GM18870 (cell line): ENCODE measurements around the gene ERFE.

Experiments used
- ATAC-seq: cut with Tn5 transposase; IDR thresholded peaks from one replicate; pipeline ENCODE4 v1.9.1; 2021; ENCODE audit warnings: moderate library complexity; ENCODE audit not compliant: unreplicated experiment

Gene ERFE

DNA sequence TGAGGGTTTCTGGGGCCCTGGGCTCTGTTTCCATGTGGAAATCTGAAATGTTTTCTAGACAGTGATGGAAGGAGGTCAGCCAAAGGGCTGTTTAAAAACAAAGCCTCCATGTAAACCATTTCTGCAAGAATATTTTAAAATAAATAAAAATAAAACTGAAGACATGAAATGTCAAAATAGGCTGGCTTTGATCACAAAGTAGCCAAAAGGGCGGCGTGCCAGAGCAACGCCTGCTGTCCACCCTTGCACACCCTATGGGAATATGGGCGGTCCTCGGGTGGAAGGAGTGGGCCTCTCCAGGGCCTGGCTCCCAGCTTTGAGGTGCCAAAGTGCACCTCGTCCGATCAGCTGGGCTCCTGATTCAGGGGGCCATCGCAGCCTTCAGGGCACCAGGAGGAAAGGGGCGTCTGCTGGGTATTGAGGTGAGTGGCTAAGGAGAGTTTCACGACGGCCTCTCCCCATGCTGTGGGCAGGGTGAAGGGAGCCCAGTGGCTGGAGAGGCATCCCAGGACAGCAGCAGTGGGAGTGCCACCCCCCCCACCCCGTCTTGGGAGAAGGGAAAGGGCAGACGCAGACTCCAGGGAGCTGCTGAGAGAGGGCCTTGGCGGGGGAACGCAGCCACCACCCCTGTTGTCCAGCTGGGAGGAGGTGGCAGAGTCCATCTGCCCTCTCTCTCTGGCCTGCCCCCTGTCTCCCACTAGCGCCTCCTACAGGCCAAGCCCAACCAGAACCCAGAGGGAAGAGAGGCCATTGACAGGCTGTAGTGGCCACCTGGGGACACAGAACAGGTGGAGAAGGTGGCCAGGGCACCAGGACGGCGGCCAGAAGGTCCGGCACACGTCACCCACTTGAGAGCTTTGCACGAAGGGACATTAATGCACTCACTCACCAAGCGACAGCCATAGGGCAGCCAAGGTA lies 5.7 kb upstream of the ERFE start:
- ATAC-seq: no peak

DNA sequence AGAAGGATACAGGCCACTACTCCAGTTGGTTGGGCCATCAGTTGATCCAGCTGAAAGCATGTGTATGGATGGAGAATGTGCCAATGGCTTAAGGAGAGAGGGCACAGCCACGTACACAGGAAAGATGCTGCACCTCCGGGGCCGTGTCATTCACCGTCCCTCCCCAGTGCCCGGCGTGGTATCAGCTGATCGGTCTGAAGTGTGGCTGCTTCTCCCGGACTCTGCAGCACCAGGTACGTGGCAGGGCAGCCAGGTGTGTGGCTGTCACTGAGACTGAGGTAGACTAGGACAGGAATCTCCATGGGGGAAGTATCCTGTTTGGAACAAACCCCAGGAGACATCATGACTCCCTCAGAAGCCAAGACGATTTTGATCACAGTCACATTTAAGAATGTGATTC lies 4.2 kb upstream of the ERFE start:
- no peak for ATAC-seq

DNA sequence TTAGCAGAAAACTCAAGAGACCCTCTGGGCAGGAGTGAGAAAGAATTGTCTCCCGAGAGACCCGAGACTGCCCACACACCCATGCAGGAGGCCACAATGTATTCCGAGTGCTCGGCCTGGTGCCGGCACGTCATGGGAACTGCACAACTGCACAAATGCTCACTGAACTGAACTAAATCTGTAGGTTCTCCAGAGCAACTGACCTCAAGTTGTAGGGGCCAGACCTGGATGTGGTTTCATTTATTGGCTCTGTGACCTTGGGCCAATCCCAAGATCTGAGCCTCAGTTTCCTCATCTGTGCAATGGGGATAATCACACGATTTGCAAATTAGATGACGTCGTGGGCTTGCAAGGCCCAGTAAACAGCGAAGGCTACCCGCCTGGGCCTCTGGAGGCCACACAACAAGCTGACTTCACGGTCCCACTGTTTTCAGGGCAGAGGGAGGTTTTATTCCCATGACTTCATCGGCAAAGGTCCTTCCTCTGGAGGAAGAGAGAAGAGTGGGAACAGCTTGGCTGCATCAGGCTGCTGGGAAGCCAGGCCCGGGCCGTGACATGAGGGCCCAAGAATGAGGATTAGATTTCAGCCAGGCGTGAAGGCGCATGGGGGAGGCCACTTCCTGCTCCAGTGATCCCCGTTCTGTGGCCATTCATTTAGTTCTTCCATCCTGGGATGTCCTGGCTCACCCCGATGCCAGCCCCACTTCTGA lies 3.6 kb upstream of the ERFE start:
- ATAC-seq: no peak

DNA sequence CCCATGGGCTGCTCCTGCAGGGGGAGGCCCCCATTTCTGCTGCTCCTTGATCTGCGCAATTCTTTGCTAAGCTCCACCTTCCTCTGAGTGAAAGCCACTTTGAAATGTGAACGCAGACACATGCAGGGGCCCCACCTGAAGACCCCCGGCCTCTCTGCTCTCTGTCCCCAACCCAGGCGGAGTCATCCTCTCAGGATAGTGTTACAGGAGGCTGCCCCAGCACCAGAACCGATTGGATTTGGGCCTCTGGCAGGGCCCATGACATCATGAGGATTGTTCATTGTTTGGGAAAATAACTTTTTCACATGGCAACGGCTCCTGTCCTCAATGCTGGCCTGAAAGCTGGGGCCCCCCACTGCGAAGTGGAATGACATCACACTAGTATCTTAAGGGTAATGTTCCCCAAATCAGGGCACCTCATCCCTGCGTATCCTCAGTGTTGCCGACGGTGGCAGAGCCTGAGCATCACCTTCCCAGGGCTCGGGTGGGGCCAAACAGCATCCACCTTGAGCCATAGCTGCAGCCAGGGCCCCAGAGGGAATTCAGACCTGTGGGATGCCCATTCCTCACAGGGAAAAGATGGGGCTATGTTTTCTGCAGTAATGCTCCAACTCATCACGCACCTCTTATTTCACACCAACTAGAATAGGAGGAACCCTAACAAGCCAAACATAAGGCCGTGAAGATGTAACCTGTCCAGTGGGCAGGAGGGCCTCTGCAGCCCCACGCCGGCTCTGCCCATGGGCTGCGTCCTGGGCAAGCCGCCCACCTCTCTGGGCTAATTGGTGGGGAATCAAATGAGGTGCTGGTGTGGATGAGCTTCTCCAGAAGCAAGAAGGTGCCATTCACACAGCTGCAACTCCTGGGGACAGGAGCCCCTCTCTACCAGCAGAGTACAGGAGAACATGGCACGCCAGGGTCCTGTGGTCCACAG lies 2.7 kb upstream of the ERFE start:
- ATAC-seq: no peak

DNA sequence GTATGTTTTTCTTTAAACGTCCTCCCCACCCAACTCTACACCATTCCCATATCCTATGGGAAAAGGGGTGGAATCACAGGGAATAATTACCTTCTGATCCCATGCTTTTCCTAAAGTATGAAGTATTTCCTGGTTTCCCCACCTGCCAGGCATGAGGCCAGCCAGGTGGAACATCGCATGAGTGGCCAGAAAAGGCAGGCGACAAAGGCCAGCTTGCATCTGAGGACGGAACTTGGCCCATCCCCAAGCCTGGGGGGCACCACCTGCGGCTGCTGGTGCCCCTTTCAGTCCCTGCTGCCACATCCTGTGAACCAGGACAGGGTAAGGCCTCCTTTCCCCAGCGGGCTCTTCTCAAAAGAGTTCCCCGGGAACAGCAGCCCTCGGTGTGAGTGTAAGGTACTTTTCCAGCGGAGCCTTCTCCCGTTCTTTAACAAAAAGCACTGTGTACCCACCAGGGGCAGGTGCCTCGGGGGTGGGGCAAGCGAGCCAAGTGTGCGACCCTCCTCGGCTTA lies 1.2 kb upstream of the ERFE start:
- ATAC-seq: no peak

DNA sequence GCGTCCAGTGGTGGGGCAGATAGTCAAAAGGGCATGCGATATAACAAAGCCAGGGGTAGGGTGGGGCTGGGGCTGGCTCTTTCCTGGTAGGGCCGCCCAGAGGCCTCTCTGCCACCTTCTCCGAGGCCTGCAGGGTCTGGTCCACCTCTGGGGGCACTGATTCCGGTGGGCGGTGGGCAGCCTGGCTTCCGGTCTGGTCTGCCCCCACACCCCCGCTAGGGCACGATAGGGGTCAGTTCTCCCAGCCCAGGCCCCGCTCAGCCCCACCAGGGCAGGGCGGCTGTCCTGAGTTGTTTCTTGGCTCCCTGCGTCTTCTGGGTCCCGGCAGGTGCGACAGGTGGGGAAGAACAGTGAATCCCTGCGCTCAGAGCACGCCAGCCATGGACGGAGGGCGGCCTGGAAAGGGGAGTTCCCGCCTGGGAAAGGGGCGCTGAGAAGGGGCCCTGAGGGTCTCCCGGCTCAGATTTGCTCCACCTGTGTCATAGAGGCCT lies 707 bp upstream of the ERFE start:
- no peak for ATAC-seq

DNA sequence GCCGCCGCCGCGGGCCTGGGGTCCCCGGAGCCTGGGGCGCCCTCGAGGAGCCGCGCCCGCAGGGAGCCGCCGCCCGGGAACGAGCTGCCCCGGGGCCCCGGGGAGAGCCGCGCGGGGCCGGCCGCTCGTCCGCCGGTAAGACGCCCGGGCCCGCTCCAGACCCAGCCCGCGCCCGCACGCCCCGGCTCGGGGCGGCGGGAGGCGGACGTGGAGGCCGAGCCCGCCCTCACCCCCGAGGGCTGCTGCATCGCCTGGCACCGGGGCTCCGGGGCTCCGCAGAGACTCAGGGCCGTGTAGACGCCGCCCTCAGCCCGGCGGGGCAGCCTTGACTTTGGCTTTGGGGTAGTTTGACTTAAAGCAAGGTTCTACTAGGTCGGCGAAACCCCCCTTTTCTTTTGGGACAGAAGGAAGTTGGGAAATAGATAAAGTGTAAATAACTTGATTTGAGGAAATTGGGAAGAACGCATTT lies 335 bp downstream of the ERFE start:
- no peak for ATAC-seq

DNA sequence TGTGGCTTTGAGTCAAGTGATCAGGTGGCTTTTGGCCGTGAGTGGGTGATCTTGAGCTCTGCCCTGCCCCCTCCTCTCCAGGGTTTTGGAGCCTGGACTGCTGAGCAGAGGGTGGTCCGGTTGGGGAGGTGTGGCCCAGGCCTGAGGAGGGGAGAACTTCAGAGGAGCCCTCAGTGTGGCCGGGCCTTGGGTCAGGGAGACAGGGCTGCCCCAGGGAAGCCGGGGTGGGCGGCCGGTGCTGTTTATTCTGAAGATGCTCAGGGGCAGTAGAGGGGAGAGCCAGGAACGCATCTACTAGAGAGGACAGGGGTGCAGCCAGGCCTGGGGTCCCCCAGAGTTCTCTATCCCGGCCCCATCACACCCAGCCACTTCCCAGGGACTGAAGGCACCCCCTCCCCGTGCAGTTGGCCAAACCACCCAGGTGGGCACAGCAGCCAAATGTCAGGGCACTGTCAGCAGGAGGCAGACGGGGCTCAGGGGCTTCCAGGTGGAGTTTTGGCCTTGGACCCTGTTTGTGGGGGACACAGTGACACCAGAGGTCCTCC lies 963 bp downstream of the ERFE start:
- ATAC-seq: no peak

DNA sequence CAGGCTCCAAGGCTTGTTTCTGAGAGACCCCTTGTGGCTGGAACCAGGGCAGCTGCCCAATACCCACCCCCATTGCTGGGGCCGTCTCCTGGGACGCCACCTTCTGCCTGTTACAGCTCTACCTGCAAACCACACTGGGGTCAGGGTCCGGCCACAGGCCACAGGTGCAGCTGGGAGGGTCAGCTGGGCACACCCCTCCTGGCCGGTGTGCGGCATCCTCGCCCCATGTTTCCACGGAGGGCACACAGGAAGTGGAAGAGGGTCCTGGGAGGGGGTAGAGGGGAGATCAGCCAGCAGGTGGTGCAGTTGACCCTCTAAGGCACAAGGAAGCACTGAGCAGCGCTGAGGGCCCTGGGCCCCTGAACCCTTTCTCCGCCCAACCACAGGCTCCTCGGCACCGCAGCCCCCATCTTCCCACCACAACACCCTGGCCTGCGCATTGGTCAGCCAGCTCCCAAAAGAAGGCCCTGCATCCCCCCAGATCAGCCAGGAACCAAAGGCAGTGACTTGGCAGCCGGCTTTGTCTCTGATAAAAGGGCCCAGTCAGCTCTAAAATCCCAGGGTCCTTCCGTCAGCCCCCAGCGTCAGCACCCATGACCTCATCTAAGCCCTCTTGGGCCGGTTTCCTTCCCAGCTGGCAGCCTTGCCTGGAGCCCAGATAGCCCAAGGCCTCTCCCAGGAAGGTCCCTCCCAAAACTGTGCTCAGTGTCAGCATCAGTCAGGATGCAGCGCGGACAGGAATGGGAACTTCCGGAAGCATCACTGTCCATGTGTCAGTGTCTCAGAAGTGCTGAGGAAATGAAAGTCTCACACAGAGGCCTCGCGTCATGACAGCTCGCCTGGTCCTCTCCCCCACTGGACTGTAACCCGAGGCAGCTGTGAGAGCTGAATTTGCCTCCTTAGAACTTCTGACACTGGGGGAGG lies 1.7 kb downstream of the ERFE start:
- ATAC-seq: no peak

DNA sequence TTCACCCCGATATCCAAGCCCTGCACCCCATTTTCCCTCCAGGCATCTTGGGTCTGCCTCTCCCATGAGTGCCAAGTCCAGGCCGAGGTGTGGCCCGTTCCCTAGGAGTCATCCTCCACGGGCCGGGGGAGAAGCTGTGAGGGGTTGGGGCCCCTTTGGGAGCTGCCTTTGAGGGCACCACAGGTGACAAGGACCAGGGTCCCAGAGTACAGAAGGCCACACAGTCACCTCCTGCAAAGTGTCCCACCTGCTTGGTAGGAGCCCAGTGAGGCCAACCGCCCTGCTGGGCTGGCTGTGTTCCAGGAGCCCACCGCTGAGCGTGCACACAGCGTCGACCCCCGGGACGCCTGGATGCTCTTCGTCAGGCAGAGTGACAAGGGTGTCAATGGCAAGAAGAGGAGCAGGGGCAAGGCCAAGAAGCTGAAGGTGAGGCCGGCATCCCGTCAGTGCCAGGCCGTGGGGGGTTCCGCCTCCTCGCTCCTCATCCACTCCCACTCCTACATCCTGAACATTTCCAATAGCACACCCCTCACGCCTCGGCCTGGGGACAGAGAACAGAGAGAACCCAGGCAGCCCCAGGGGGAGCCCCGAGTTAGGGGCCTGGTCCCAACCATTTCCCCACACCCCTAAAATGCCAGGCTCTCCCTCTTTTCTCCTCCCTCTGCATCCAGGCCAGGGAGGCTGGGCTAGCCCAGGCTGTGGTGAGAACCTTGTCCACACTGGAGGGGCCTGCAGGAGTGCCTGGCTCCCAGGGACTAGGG lies 2.7 kb downstream of the ERFE start:
- ATAC-seq: no peak

DNA sequence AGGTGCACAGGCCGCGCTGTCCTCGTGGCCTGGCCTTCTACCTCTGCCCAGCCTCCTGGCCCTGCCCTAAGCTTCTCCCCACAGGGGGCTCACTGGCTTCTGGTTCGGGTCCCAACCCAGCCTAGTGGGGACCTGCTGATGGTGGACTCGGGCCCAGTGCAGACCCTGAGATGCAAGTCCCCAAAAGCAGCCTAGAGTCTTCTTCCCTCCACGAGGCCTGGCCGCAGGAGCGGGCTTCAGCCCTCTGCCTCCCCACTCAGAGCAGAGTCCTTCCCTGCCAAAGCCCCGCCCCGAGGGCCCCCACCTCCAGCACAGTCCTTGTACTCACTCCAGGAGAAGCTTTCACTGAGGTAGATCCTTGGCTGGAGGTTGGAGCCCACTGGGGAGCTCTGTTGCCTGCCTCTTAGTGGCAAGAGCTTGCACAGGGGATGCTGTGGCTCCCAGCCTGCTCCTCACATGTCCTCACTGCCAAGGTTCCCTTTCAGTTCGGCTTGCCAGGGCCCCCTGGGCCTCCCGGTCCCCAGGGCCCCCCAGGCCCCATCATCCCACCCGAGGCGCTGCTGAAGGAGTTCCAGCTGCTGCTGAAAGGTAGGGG lies 3.6 kb downstream of the ERFE start:
- ATAC-seq: no peak

DNA sequence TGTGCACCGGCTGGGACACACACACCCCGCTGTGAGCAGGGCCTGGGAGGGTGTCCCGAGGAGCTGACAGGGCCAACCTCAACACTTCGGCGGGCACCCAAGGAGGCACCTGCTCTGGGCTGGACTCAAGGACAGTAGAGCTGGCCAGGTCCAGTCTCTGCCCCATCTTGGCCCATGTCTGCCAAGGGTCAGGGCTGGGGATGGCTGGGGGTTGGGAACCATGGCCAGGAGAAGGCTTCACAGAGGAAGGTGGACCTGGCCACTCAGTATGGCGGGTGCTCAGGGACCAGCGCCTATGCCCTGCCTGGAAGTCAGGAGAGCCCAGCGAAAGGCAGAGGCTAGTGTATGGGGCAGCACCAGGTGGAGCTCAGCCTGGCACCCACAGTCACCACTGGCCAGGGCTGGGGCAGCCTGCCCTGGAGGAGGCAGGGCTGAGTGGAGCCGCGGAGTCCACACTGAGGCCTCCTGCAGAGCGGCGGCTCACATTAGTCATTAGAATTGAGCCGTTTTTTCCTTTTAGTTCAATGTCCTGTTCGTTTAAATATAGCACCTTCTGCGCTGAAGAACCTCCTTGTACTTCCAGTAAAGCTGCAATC lies 4.2 kb downstream of the ERFE start:
- no peak for ATAC-seq

DNA sequence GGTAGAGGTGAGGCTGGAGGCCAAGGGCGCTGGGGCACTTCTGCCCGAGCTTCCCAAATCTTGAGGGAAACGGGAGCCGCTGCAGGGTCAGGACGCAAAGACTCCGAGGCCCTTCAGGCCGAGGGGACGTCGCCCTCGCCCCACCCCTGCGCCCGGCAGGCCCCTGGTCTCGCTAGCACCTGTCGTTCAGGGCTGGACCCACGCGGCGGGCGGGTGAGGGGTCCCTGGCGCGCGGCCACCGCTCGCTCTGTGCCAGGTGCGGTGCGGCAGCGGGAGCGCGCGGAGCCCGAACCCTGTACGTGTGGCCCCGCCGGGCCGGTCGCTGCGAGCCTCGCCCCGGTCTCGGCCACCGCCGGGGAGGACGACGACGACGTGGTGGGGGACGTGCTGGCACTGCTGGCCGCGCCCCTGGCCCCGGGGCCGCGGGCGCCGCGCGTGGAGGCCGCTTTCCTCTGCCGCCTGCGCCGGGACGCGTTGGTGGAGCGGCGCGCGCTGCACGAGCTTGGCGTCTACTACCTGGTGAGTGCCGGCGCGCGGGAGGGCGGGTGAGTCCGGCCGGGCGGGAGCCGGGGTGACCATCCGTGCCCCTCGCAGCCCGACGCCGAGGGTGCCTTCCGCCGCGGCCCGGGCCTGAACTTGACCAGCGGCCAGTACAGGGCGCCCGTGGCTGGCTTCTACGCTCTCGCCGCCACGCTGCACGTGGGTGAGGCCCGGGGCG lies 4.9 kb downstream of the ERFE start:
- no peak for ATAC-seq

DNA sequence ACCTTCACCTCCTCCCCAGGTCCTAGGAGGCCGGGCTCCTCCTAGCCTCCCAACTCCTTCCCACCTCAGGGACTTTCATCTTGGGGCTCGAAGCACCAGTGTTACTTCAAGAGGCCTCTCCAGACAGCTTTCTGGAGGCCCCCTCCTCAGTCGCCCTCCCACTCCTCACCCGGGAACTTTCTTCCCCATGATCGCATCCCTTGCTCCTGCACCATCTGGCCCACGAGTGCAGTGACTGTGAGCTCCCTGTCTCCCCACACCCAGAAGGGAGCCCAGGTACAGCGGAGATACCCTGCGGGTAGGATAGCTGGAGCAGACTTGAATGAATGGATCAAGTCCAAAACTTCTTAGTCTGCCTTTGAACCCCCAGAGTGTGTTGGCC lies 6.1 kb downstream of the ERFE start:
- no peak for ATAC-seq

DNA sequence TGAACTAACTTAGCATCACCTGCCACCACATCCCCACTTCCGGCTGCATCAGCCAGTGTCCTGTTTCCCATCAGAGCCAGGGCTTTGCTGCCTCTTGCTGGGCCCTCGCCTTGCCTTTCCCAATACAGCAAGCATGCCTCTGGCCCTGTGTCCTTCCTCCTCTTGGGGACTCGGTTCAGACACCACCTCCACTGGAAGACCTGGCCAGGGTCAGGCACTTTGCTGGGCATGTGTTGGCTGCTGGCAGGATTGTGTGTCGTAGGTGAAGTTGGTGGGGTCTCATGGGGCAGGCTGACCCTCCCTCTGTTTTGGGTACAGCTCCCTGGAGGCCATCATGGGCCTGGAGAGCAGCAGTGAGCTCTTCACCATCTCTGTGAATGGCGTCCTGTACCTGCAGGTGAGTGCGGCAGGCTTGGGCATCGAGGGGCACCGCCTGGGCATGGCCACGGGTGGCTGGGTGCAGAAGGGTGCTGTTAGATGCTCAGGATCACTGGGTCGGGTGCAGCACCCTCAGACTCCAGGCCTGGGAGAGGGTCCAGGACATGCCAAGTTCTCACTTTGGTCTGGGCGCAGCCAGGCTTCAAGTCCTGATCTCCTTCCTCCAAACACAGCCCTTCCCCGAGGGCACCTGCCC lies 6.6 kb downstream of the ERFE start:
- no peak for ATAC-seq

DNA sequence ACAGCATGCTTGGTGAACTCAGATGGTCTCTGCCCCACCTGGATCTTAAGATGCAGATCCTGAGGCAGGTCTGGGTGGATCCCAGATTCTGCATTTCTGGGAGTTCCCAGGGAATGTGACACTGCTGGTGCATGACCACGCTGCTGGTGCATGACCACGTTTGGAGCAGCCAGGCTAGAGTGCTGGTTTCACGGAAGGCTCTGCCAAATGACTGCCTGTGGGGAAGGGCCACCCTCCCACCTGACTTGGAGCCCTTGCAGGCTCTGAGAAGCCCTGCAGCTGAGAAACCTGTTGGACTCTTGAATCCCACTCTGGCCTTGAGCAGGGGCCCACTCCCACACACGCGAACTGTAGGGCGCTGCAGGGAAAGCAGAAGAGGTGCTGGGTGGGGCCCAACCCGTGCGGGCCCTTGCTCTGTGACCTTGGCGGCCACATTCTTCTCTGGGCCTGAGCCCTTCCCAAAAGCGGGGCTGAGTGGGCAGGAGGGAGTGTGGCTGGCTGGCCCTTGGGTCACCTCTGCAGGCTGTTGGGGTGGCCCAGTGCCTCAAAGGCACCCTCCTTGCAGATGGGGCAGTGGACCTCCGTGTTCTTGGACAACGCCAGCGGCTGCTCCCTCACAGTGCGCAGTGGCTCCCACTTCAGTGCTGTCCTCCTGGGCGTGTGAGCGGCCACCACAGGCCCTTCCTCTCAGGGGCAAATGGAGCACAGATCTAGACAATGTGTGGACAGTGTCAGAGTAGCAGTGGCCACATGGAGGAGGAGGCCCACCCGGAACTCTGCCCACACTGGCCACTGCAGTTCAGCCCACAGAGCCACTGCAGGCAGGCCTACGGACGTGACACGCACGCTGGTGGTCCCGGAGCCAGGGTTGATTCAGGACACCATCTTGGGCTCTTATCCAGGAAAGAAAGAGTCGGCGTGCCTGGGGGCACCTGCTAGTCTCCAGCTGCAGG lies 7.9 kb downstream of the ERFE start:
- no peak for ATAC-seq
